Measurements from ENCODE around the gene POLR2E.
A peak's percentile ranks its signal among the peaks of the same experiment; 100 is the strongest.

Gene POLR2E

GRCh38 chr19:1102407-1103131 is 7.4 kb upstream of the POLR2E start:
- Histone ChIP-seq H3K79me1 (ENCODE audit: low read depth, low read length) (peaks cover 14% of the 10 kb centered on the region), H2BK5ac (ENCODE audit: low read length) (no peak overlapping the region), H3K4me1 (ENCODE audit: control insufficient read depth in 2 of 2, insufficient read depth in 1 of 2, low read depth in 1 of 2, low read length in 2 of 2) (peaks cover 14 to 34% of the 10 kb centered on the region in 2 donors), H2BK120ac (ENCODE audit: low read depth, low read length) (peak overlapping the region; percentile 72), H3K4me3 (ENCODE audit: low read length in 2 of 2) (no peak overlapping the region), H4K8ac (ENCODE audit: low read depth, low read length) (no peak overlapping the region), H3K23ac (ENCODE audit: low read depth, low read length, poor library complexity) (no peak overlapping the region), H3K9ac (ENCODE audit: low read depth, low read length, poor library complexity) (peak overlapping the region; percentile 44), H3K18ac (ENCODE audit: low read length) (peak overlapping the region; percentile 57), H2AFZ (ENCODE audit: low read length) (no peak overlapping the region), H3K27me3 (ENCODE audit: control insufficient read depth in 3 of 3, insufficient read depth in 3 of 3, low read depth in 1 of 3, low read length in 3 of 3) (no peaks in the 10 kb centered on the region), H3K36me3 (replicated peaks in 1 of 2; ENCODE audit: control insufficient read depth in 2 of 2, insufficient read depth in 2 of 2, low read length in 2 of 2) (peaks cover 19 to 22% of the 10 kb centered on the region in 2 donors), H2BK15ac (ENCODE audit: low read length) (peak overlapping the region; percentile 94), H4K91ac (ENCODE audit: low read depth, low read length, poor library complexity) (no peak overlapping the region), H3K9me3 (replicated peaks in 1 of 2; ENCODE audit: control insufficient read depth in 2 of 2, insufficient read depth in 1 of 2, low read depth in 1 of 2, low read length in 2 of 2) (no peaks in the 10 kb centered on the region), H3K27ac (replicated peaks; ENCODE audit: low read length) (no peak overlapping the region), H2AK5ac (ENCODE audit: low read depth, low read length) (peak overlapping the region; percentile 81), H3K4me2 (ENCODE audit: insufficient read depth, low read length, poor library complexity, severe bottlenecking) (no peak overlapping the region), H3K14ac (ENCODE audit: low read length) (peak overlapping the region; percentile 38), H2BK12ac (ENCODE audit: low read length) (no peak overlapping the region), H3K4ac (ENCODE audit: low read length) (no peak overlapping the region)
- DNase-seq (ENCODE audit: low spot score) = no peak
- WGBS, 2 donors (ENCODE audit: extremely low coverage in 2 of 2, insufficient read length in 2 of 2, insufficient replicate concordance in 1 of 2) = no CpG with 5 or more reads among the region's 17 CpGs

DNA sequence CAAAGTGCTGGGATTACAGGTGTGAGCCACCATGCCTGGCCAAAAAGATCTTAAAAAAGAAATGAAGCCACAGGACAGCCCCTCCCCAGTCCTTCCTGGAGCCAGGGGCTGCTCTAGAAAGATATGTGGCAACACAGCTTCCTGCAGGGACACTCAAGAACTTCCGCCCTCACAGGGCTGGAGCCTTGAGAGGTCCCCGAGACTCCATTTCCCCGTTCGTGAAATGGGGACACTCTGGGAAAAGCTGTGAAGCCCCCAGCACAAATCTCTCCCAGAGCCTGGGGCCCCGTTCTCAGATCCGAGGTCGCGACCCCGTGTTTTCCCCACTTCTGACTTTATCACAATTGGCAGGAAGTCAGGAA is 6.1 kb upstream of the POLR2E start:
- Histone ChIP-seq H4K91ac (ENCODE audit: low read depth, low read length, poor library complexity) (no peak overlapping the region), H3K9ac (ENCODE audit: low read depth, low read length, poor library complexity) (no peak overlapping the region)

GRCh38 chr19:1098177-1099051 is 3.2 kb upstream of the POLR2E start:
- peak overlapping the region; percentile 62 for H2BK15ac ChIP-seq (ENCODE audit: low read length)
- H4K91ac ChIP-seq (ENCODE audit: low read depth, low read length, poor library complexity) = no peak overlapping the region
- WGBS, 2 donors (ENCODE audit: extremely low coverage in 2 of 2, insufficient read length in 2 of 2, insufficient replicate concordance in 1 of 2) = no CpG with 5 or more reads among the region's 15 CpGs
- H3K4me3 ChIP-seq (ENCODE audit: low read length in 2 of 2) = no peak overlapping the region
- H3K4me2 ChIP-seq (ENCODE audit: insufficient read depth, low read length, poor library complexity, severe bottlenecking) = no peak overlapping the region
- peak overlapping the region; percentile 1 for H3K23ac ChIP-seq (ENCODE audit: low read depth, low read length, poor library complexity)
- peak overlapping the region; percentile 83 for H2AFZ ChIP-seq (ENCODE audit: low read length)
- H3K9me3 ChIP-seq (replicated peaks in 1 of 2; ENCODE audit: control insufficient read depth in 2 of 2, insufficient read depth in 1 of 2, low read depth in 1 of 2, low read length in 2 of 2) = no peaks in the 10 kb centered on the region
- H3K79me1 ChIP-seq (ENCODE audit: low read depth, low read length) = peaks cover 11% of the 10 kb centered on the region
- H3K36me3 ChIP-seq (replicated peaks in 1 of 2; ENCODE audit: control insufficient read depth in 2 of 2, insufficient read depth in 2 of 2, low read length in 2 of 2) = peaks cover 3 to 5% of the 10 kb centered on the region in 2 donors
- no peak overlapping the region for H3K27ac ChIP-seq (replicated peaks; ENCODE audit: low read length)
- H2BK5ac ChIP-seq (ENCODE audit: low read length) = peak overlapping the region; percentile 53
- H4K8ac ChIP-seq (ENCODE audit: low read depth, low read length) = peak overlapping the region; percentile 23
- peak overlapping the region; percentile 16 for H2BK12ac ChIP-seq (ENCODE audit: low read length)
- DNase-seq (ENCODE audit: low spot score) = no peak
- H3K27me3 ChIP-seq (ENCODE audit: control insufficient read depth in 3 of 3, insufficient read depth in 3 of 3, low read depth in 1 of 3, low read length in 3 of 3) = no peaks in the 10 kb centered on the region
- H3K4me1 ChIP-seq (ENCODE audit: control insufficient read depth in 2 of 2, insufficient read depth in 1 of 2, low read depth in 1 of 2, low read length in 2 of 2) = peaks cover 15 to 37% of the 10 kb centered on the region in 2 donors
- peak overlapping the region; percentile 38 for H3K18ac ChIP-seq (ENCODE audit: low read length)
- no peak overlapping the region for H2BK120ac ChIP-seq (ENCODE audit: low read depth, low read length)
- peak overlapping the region; percentile 91 for H2AK5ac ChIP-seq (ENCODE audit: low read depth, low read length)
- H3K4ac ChIP-seq (ENCODE audit: low read length) = no peak overlapping the region
- H3K9ac ChIP-seq (ENCODE audit: low read depth, low read length, poor library complexity) = peak overlapping the region; percentile 53
- no peak overlapping the region for H3K14ac ChIP-seq (ENCODE audit: low read length)

More for the DNA sequence above, 6.1 kb upstream of the POLR2E start:
- Histone ChIP-seq H3K18ac (ENCODE audit: low read length) (no peak overlapping the region), H3K9me3 (replicated peaks in 1 of 2; ENCODE audit: control insufficient read depth in 2 of 2, insufficient read depth in 1 of 2, low read depth in 1 of 2, low read length in 2 of 2) (no peaks in the 10 kb centered on the region), H3K4me2 (ENCODE audit: insufficient read depth, low read length, poor library complexity, severe bottlenecking) (no peak overlapping the region), H2BK120ac (ENCODE audit: low read depth, low read length) (no peak overlapping the region), H2BK15ac (ENCODE audit: low read length) (peak overlapping the region; percentile 78), H3K27me3 (ENCODE audit: control insufficient read depth in 3 of 3, insufficient read depth in 3 of 3, low read depth in 1 of 3, low read length in 3 of 3) (no peaks in the 10 kb centered on the region), H3K79me1 (ENCODE audit: low read depth, low read length) (peaks cover 14% of the 10 kb centered on the region), H3K4me1 (ENCODE audit: control insufficient read depth in 2 of 2, insufficient read depth in 1 of 2, low read depth in 1 of 2, low read length in 2 of 2) (peaks cover 14 to 34% of the 10 kb centered on the region in 2 donors), H4K8ac (ENCODE audit: low read depth, low read length) (no peak overlapping the region), H3K4ac (ENCODE audit: low read length) (no peak overlapping the region), H3K23ac (ENCODE audit: low read depth, low read length, poor library complexity) (no peak overlapping the region), H3K27ac (replicated peaks; ENCODE audit: low read length) (peak overlapping the region; percentile 13), H3K14ac (ENCODE audit: low read length) (no peak overlapping the region), H2AFZ (ENCODE audit: low read length) (peak overlapping the region; percentile 78), H3K4me3 (ENCODE audit: low read length in 2 of 2) (no peak overlapping the region), H2AK5ac (ENCODE audit: low read depth, low read length) (no peak overlapping the region), H2BK5ac (ENCODE audit: low read length) (peak overlapping the region; percentile 10), H2BK12ac (ENCODE audit: low read length) (no peak overlapping the region), H3K36me3 (replicated peaks in 1 of 2; ENCODE audit: control insufficient read depth in 2 of 2, insufficient read depth in 2 of 2, low read length in 2 of 2) (peaks cover 6 to 9% of the 10 kb centered on the region in 2 donors)
- DNase-seq (ENCODE audit: low spot score) = no peak
- no CpG with 5 or more reads among the region's 9 CpGs for WGBS, 2 donors (ENCODE audit: extremely low coverage in 2 of 2, insufficient read length in 2 of 2, insufficient replicate concordance in 1 of 2)

- H4K8ac ChIP-seq (ENCODE audit: low read depth, low read length) = no peak overlapping the region
- H2BK120ac ChIP-seq (ENCODE audit: low read depth, low read length) = no peak overlapping the region
- H3K4me1 ChIP-seq (ENCODE audit: control insufficient read depth in 2 of 2, insufficient read depth in 1 of 2, low read depth in 1 of 2, low read length in 2 of 2) = peaks cover 14 to 34% of the 10 kb centered on the region in 2 donors
- H2BK5ac ChIP-seq (ENCODE audit: low read length) = no peak overlapping the region
- H3K14ac ChIP-seq (ENCODE audit: low read length) = peak overlapping the region; percentile 47
- no peaks in the 10 kb centered on the region for H3K27me3 ChIP-seq (ENCODE audit: control insufficient read depth in 3 of 3, insufficient read depth in 3 of 3, low read depth in 1 of 3, low read length in 3 of 3)
- no peak for DNase-seq (ENCODE audit: low spot score)
- peak overlapping the region; percentile 38 for H3K18ac ChIP-seq (ENCODE audit: low read length)
- no peak overlapping the region for H4K91ac ChIP-seq (ENCODE audit: low read depth, low read length, poor library complexity)
- no peak overlapping the region for H3K4ac ChIP-seq (ENCODE audit: low read length)
- WGBS, 2 donors (ENCODE audit: extremely low coverage in 2 of 2, insufficient read length in 2 of 2, insufficient replicate concordance in 1 of 2) = no CpG with 5 or more reads among the region's 7 CpGs
- no peaks in the 10 kb centered on the region for H3K9me3 ChIP-seq (replicated peaks in 1 of 2; ENCODE audit: control insufficient read depth in 2 of 2, insufficient read depth in 1 of 2, low read depth in 1 of 2, low read length in 2 of 2)
- H2BK15ac ChIP-seq (ENCODE audit: low read length) = no peak overlapping the region
- H3K4me2 ChIP-seq (ENCODE audit: insufficient read depth, low read length, poor library complexity, severe bottlenecking) = no peak overlapping the region
- H3K23ac ChIP-seq (ENCODE audit: low read depth, low read length, poor library complexity) = peak overlapping the region; percentile 1
- H3K79me1 ChIP-seq (ENCODE audit: low read depth, low read length) = peaks cover 14% of the 10 kb centered on the region
- H3K4me3 ChIP-seq (ENCODE audit: low read length in 2 of 2) = no peak overlapping the region
- H2BK12ac ChIP-seq (ENCODE audit: low read length) = peak overlapping the region; percentile 16
- H2AFZ ChIP-seq (ENCODE audit: low read length) = peak overlapping the region; percentile 83
- peak overlapping the region; percentile 91 for H2AK5ac ChIP-seq (ENCODE audit: low read depth, low read length)
- no peak overlapping the region for H3K27ac ChIP-seq (replicated peaks; ENCODE audit: low read length)
- peaks cover 5 to 11% of the 10 kb centered on the region in 2 donors for H3K36me3 ChIP-seq (replicated peaks in 1 of 2; ENCODE audit: control insufficient read depth in 2 of 2, insufficient read depth in 2 of 2, low read length in 2 of 2)
- peak overlapping the region; percentile 53 for H3K9ac ChIP-seq (ENCODE audit: low read depth, low read length, poor library complexity)
These were observed 2.6 kb upstream of the POLR2E start for GRCh38 chr19:1097810-1098176.
